HFF-Myc (cell line): ENCODE data around the gene HLA-DQA2.

Experiments
- DNase-seq: peaks from one replicate; pipeline ENCODE4 v3.0.0-alpha.2; 2011; ENCODE audit warnings: low read depth; ENCODE audit errors: extremely low read depth
- H3K4me3 ChIP-seq: replicated peaks from 2 replicates; pipeline ENCODE4 v1.5.1; 2011; ENCODE audit warnings: low read depth, mild to moderate bottlenecking, control low read depth, low read length
- TF ChIP-seq, protein P1 (sequence below): IDR thresholded peaks from 2 replicates; pipeline ENCODE4 v1.5.1; 2012; ENCODE audit warnings: mild to moderate bottlenecking, low read depth, low read length, control low read depth; ENCODE audit errors: missing control alignments

Gene HLA-DQA2

DNA sequence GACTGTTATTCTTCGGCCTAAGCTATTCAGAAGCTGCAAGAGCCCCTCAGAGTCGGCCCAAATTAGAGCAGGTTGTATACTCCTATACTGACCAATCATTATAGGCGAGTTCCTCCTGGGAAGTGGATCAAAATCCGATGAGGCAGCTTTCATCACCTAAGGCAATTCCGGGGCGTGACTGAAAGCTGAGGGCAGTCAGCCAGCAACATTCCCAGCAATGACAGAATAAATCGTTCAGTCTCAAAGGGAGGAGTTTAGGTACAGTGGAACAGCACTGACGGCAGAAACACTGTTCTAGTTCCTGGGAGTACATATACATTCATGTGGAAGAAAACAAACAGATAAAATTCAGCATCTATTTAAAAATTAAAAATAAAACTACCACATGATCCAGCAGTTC, 11.4 kb downstream of the HLA-DQA2 start:
- TF ChIP-seq, protein P1, sequence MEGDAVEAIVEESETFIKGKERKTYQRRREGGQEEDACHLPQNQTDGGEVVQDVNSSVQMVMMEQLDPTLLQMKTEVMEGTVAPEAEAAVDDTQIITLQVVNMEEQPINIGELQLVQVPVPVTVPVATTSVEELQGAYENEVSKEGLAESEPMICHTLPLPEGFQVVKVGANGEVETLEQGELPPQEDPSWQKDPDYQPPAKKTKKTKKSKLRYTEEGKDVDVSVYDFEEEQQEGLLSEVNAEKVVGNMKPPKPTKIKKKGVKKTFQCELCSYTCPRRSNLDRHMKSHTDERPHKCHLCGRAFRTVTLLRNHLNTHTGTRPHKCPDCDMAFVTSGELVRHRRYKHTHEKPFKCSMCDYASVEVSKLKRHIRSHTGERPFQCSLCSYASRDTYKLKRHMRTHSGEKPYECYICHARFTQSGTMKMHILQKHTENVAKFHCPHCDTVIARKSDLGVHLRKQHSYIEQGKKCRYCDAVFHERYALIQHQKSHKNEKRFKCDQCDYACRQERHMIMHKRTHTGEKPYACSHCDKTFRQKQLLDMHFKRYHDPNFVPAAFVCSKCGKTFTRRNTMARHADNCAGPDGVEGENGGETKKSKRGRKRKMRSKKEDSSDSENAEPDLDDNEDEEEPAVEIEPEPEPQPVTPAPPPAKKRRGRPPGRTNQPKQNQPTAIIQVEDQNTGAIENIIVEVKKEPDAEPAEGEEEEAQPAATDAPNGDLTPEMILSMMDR = no peak
- DNase-seq = no peak
- H3K4me3 ChIP-seq = no peak overlapping the region

- H3K4me3 ChIP-seq = no peak overlapping the region
- DNase-seq = no peak
- TF ChIP-seq, protein P1 = no peak
These were observed 18.5 kb downstream of the HLA-DQA2 start for GRCh38 chr6:32759669-32760068.

DNA sequence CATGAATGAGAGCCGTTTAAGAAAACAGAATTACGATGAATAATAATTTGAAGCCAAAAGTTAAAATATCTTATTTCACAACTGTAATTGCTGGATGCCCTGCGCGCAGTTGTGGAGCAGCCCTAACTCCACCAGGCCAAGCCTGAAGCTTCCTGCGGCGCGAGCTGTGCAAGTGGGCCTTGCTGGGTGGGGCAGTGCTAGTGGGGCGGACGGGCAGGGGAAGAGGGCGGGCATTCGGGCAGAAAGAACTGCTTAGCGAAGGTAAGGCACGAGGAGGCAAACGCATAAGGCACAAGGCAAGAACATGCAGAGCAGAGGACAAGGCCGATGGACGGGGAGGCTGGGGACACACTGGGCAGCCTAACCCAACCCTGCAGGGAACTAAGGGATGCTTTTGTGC, 19.9 kb downstream of the HLA-DQA2 start:
- no peak for DNase-seq
- H3K4me3 ChIP-seq = no peak overlapping the region
- TF ChIP-seq, protein P1 = no peak

DNA sequence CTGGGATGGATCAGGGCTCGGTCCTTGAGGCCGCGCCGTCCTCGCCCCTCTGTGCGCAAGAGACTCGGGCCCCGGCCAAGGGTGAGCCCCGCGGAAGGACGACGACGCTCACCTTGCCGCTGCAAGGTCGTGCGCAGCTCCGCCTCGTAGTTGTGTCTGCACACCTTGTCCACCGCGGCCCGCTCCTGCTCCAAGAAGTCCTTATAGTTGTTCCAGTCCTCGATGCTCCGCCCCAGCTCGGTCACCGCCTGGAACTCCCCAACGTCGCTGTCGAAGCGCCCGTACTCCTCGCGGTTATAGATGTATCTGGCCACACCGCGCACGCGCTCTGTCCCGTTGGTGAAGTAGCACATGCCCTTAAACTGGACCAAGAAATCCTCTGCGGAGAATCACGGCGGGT, 20.4 kb downstream of the HLA-DQA2 start:
- H3K4me3 ChIP-seq = no peak overlapping the region
- TF ChIP-seq, protein P1 = no peak
- DNase-seq = no peak

- H3K4me3 ChIP-seq = no peak within 1 kb of the TSS
- DNase-seq = no peak
- TF ChIP-seq, protein P1 = no peak
These were observed 22.2 kb downstream of the HLA-DQA2 start, which contains the start of gene HLA-DQB2 for GRCh38 chr6:32763421-32763820. HLA-DQB2 (minus strand) TSS chr6:32763532; CDS start chr6:32763470, 62 bp downstream.

DNA sequence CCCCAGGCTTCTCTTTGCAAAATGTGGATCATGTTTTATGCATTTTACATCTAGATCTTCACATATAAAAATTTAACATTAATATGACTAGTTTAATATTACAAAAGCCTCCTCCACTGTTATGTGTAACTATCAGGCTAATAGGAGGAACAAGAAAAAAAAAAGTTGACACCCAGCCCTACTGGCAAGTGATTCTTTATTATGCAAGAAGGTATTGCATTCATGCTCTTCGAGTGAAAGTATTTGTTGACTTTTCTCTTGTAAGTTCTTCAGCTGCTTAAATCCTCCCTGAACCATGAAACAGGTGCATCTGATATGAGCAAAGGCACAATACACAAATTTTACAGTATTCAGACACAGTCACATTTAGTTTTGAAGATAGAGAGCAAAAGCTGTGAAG, 22.9 kb downstream of the HLA-DQA2 start:
- no peak overlapping the region for H3K4me3 ChIP-seq
- TF ChIP-seq, protein P1 = no peak
- no peak for DNase-seq

GRCh38 chr6:32772656-32773055, 31.5 kb downstream of the HLA-DQA2 start:
- TF ChIP-seq, protein P1 = no peak
- no peak for DNase-seq
- no peak overlapping the region for H3K4me3 ChIP-seq
